ENCODE data around the gene MLLT6.
A peak's percentile ranks its signal among the peaks of the same experiment; 100 is the strongest.

- TF ChIP-seq CTCF (IDR thresholded peaks at IDR 0.05) (peak in 11 of 12 donors; percentile 51 to 90 (median 78)), POLR2A (IDR thresholded peaks at IDR 0.05) (peak in 1 of 2 donors; percentile 51)
Measured at GRCh38 chr17:38729886-38730525, 24.9 kb downstream of the MLLT6 start, which contains the start of gene CISD3.

Data from heart left ventricle (tissue), 13 donors.